Body of pancreas (tissue), 4 donors: ENCODE measurements around the gene DDR2. TPM values are rescaled to one million over a fixed set of nuclear protein-coding genes. Genes with fewer than 3 reads are reported as not detected.
"Not testable (repeated sequence)": the region's sequence is repeated elsewhere in the genome, so short reads cannot be mapped to it uniquely, and the experiment has no call there.

Experiments used
- ATAC-seq: fragments of 150-250 bp; one replicate; pipeline ENCODE4 v1.9.1; 2016
- DNase-seq, 4 donors: peaks; one replicate each; pipeline ENCODE4 v3.0.0-alpha.2; 2019
- H3K27ac ChIP-seq, 4 donors: fragments of 200-600 bp; sonication (generic); 1 replicate in 3 of 4; 2 replicates in 1 of 4; pipeline versions ENCODE4 v1.5.1 to v1.6.1; 2016 to 2019; ENCODE audit warnings: mild to moderate bottlenecking in 1 of 4, mixed read lengths in 1 of 4, moderate library complexity in 1 of 4
- H3K27me3 ChIP-seq, 2 donors: fragments of 200-600 bp; sonication (generic); one replicate each; pipeline ENCODE4 v1.6.0; 2016; ENCODE audit warnings: mild to moderate bottlenecking in 1 of 2
- H3K36me3 ChIP-seq, 2 donors: fragments of 200-600 bp; sonication (generic); replicated peaks in 1 of 2; 2 replicates each; pipeline ENCODE4 v1.5.1; 2016; ENCODE audit warnings: low read depth in 2 of 2; ENCODE audit not compliant: insufficient read depth in 1 of 2
- H3K4me1 ChIP-seq: fragments of 200-600 bp; sonication (generic); one replicate; pipeline ENCODE4 v1.6.0; 2016
- H3K4me3 ChIP-seq, 2 donors: fragments of 200-600 bp; sonication (generic); 1 replicate in 1 of 2; 2 replicates in 1 of 2; pipeline ENCODE4 v1.5.1; 2016 to 2019
- H3K9me3 ChIP-seq, 3 donors: fragments of 200-600 bp; sonication (generic); 1 replicate in 2 of 3; 2 replicates in 1 of 3; pipeline ENCODE4 v1.5.1; 2016
- CTCF ChIP-seq, 7 experiments: fragments of 450-650 bp in 4 of 7; fragments of 200-600 bp in 3 of 7; sonication (generic) in 3 of 7; IDR thresholded peaks; one replicate each; pipeline ENCODE4 v1.5.1; 2016 to 2019; ENCODE audit warnings: antibody characterized with exemption in 7 of 7
- POLR2A ChIP-seq, 3 donors: fragments of 450-650 bp; IDR thresholded peaks; one replicate each; pipeline ENCODE4 v1.6.1; 2016; ENCODE audit warnings: antibody characterized with exemption in 3 of 3, mild to moderate bottlenecking in 2 of 3
- WGBS, 2 donors: methylation state at CpG; one replicate each; pipeline ENCODE4 v1.1.5; 2017; 5-methylcytosine and 5-hydroxymethylcytosine counted together
- intact Hi-C: fragments of 100-400 bp; cut with DNase I; formaldehyde crosslinking; loops from one replicate; pipeline ENCODE4 v1.15.1; 2023
- total RNA-seq, 2 donors: library from RNA; depleted of rRNA; stranded (reverse); fragments of >200 nt; gene quantifications; one replicate each; pipeline ENCODE4 v1.1.0, GENCODE V29; 2016

Gene DDR2
- total RNA-seq, 2 donors from 2014 or later, result 7.8 to 20.8 TPM

GRCh38 chr1:162724583-162725120, 92.4 kb downstream of the DDR2 start:
- WGBS, 2 donors, result 61 to 68% methylated on average over 7 of the region's 7 CpGs
- Histone ChIP-seq H3K9me3 (no peaks in the 10 kb centered on the region), H3K27ac (no peak overlapping the region), H3K4me3 (no peak overlapping the region), H3K4me1 (no peaks in the 10 kb centered on the region), H3K27me3 (no peaks in the 10 kb centered on the region), H3K36me3 (no peaks in the 10 kb centered on the region)
- TF ChIP-seq CTCF (IDR thresholded peaks at IDR 0.05) (no peak), POLR2A (IDR thresholded peaks at IDR 0.05) (no peak)
- ATAC-seq (no peak), DNase-seq (no peak)
- intact Hi-C loops, result no loop called here

- H3K4me1 ChIP-seq, result no peaks in the 10 kb centered on the region
- WGBS, 2 donors, result 80% methylated on average over 7 of the region's 7 CpGs
- no peak for ATAC-seq
- no peaks in the 10 kb centered on the region for H3K36me3 ChIP-seq
- H3K4me3 ChIP-seq, result no peak overlapping the region
- no peaks in the 10 kb centered on the region for H3K9me3 ChIP-seq
- no peaks in the 10 kb centered on the region for H3K27me3 ChIP-seq
- intact Hi-C loops, result no loop called here
- DNase-seq, result no peak
- H3K27ac ChIP-seq, result no peak overlapping the region
- TF ChIP-seq CTCF (IDR thresholded peaks at IDR 0.05) (no peak), POLR2A (IDR thresholded peaks at IDR 0.05) (no peak)
Measured at GRCh38 chr1:162725301-162725837, 93.1 kb downstream of the DDR2 start.

- Histone ChIP-seq H3K36me3 (no peaks in the 10 kb centered on the region), H3K4me1 (peaks cover 2% of the 10 kb centered on the region), H3K9me3 (no peaks in the 10 kb centered on the region), H3K27ac (no peak overlapping the region), H3K4me3 (no peak overlapping the region), H3K27me3 (no peaks in the 10 kb centered on the region)
- 87 to 88% methylated on average over 3 of the region's 3 CpGs for WGBS, 2 donors
- TF ChIP-seq POLR2A (IDR thresholded peaks at IDR 0.05), result no peak
- no peak for TF ChIP-seq CTCF (IDR thresholded peaks at IDR 0.05)
- DNase-seq (no peak), ATAC-seq (no peak)
- intact Hi-C loops, result no loop called here
Measured at GRCh38 chr1:162726555-162726954, 94.3 kb downstream of the DDR2 start.

- DNase-seq, H3K36me3 ChIP-seq, H3K4me3 ChIP-seq, intact Hi-C loops, H3K27ac ChIP-seq, ATAC-seq, H3K9me3 ChIP-seq, H3K27me3 ChIP-seq: not testable (repeated sequence)
- peaks cover 11% of the 10 kb centered on the region for H3K4me1 ChIP-seq
- 67 to 100% methylated on average over 1 of the region's 1 CpG for WGBS, 2 donors
Measured at GRCh38 chr1:162727493-162727892, 95.2 kb downstream of the DDR2 start.

GRCh38 chr1:162728573-162728972, 96.3 kb downstream of the DDR2 start:
- no peak overlapping the region for H3K27ac ChIP-seq
- no peak for TF ChIP-seq CTCF (IDR thresholded peaks at IDR 0.05)
- TF ChIP-seq POLR2A (IDR thresholded peaks at IDR 0.05), result no peak
- intact Hi-C loops, result no loop called here
- 82 to 94% methylated on average over 2 of the region's 2 CpGs for WGBS, 2 donors
- no peak for DNase-seq
- no peaks in the 10 kb centered on the region for H3K9me3 ChIP-seq
- H3K27me3 ChIP-seq, result no peaks in the 10 kb centered on the region
- H3K4me3 ChIP-seq, result no peak overlapping the region
- no peak for ATAC-seq
- H3K36me3 ChIP-seq, result no peaks in the 10 kb centered on the region
- peaks cover 22% of the 10 kb centered on the region for H3K4me1 ChIP-seq

- intact Hi-C loops, result not testable (repeated sequence)
- 86% methylated on average over 1 of the region's 1 CpG; no CpG with 5 or more reads in 1 of the 2 donors for WGBS, 2 donors
Measured at GRCh38 chr1:162729195-162729774, 97.0 kb downstream of the DDR2 start.

More at GRCh38 chr1:162729195-162729774, 97.0 kb downstream of the DDR2 start:
- H3K27ac ChIP-seq, H3K27me3 ChIP-seq, H3K9me3 ChIP-seq, H3K4me3 ChIP-seq, ATAC-seq, H3K36me3 ChIP-seq, DNase-seq: not testable (repeated sequence)
- H3K4me1 ChIP-seq, result peaks cover 25% of the 10 kb centered on the region
